Measurements from ENCODE around the gene SORCS3. TPM values are rescaled to one million over a fixed set of nuclear protein-coding genes. Genes with fewer than 3 reads are reported as not detected.

Gene SORCS3
- total and polyA plus RNA-seq, 4 donors, result 0.14 TPM; not detected in 3

DNA sequence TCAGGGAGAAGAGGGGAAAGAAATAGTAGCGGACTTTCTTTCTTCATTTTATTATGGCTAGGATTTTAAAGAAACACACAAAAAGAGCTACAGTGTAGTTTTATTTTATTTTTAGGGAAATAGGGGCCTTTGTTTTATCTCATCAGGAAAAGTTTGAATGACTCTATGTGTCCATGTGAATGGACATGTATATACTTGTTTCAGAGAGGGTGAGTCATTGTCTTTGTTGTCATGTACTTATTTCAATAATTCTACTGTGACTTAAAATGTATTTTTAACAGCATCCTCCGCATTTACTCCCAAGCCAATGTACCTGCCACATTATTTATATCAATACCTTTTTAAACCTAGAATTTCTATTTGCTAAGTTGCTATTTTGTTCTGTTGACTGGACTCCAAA, 569.5 kb downstream of the SORCS3 start:
- ATAC-seq (ENCODE audit: insufficient read depth, low FRiP score), result no peak
- TF ChIP-seq, protein P1, sequence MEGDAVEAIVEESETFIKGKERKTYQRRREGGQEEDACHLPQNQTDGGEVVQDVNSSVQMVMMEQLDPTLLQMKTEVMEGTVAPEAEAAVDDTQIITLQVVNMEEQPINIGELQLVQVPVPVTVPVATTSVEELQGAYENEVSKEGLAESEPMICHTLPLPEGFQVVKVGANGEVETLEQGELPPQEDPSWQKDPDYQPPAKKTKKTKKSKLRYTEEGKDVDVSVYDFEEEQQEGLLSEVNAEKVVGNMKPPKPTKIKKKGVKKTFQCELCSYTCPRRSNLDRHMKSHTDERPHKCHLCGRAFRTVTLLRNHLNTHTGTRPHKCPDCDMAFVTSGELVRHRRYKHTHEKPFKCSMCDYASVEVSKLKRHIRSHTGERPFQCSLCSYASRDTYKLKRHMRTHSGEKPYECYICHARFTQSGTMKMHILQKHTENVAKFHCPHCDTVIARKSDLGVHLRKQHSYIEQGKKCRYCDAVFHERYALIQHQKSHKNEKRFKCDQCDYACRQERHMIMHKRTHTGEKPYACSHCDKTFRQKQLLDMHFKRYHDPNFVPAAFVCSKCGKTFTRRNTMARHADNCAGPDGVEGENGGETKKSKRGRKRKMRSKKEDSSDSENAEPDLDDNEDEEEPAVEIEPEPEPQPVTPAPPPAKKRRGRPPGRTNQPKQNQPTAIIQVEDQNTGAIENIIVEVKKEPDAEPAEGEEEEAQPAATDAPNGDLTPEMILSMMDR (IDR thresholded peaks at IDR 0.05; ENCODE audit: control extremely low read depth, extremely low read depth), result no peak
- no peaks in the 10 kb centered on the region for H3K36me3 ChIP-seq (ENCODE audit: control insufficient read depth in 4 of 4, insufficient read depth in 4 of 4, low read length in 4 of 4)

DNA sequence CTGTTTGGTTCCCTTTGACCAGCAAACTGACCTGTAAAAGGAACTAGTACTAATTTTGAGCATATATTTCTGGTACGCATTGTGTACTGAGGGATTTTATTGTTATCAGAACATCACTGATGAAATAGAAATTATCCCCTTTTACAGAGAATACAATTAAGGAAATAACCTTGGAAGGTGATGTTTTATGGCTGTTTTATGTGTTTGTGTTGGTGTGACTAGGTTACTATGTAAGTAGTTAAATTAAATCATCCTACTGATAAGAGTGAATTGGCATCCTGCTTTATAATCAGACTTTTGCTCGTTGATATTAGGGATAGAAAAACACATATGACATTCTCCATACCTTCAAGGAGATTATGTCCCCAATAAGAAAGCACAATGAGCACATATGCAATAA, 596.6 kb downstream of the SORCS3 start:
- Histone ChIP-seq H3K4me1 (ENCODE audit: control insufficient read depth in 5 of 5, insufficient read depth in 5 of 5, low read length in 5 of 5) (no peaks in the 10 kb centered on the region), H3K9ac (ENCODE audit: insufficient read depth in 1 of 2, low read length in 2 of 2) (no peak overlapping the region), H3K36me3 (ENCODE audit: control insufficient read depth in 4 of 4, insufficient read depth in 4 of 4, low read length in 4 of 4) (no peaks in the 10 kb centered on the region), H3K27ac (ENCODE audit: low read depth in 1 of 2, low read length in 1 of 2) (no peak overlapping the region), H3K4me3 (no peak overlapping the region), H3K27me3 (ENCODE audit: control insufficient read depth in 3 of 3, insufficient read depth in 3 of 3, low read length in 2 of 3) (no peaks in the 10 kb centered on the region), H3K9me3 (ENCODE audit: control insufficient read depth in 4 of 4, insufficient read depth in 3 of 4, low read length in 3 of 4) (peaks cover 0 to 3% (median 0%) of the 10 kb centered on the region in 4 donors)
- no peak for ATAC-seq (ENCODE audit: insufficient read depth, low FRiP score)
- TF ChIP-seq, protein P1 (IDR thresholded peaks at IDR 0.05; ENCODE audit: control extremely low read depth, extremely low read depth), result no peak
- 84% methylated on average over 2 of the region's 2 CpGs for WGBS, 2 donors
- DNase-seq, result no peak

More for the DNA sequence above, 569.5 kb downstream of the SORCS3 start:
- no peaks in the 10 kb centered on the region for H3K27me3 ChIP-seq (ENCODE audit: control insufficient read depth in 3 of 3, insufficient read depth in 3 of 3, low read length in 2 of 3)
- DNase-seq, result no peak
- no peak overlapping the region for H3K4me3 ChIP-seq
- H3K27ac ChIP-seq (ENCODE audit: low read depth in 1 of 2, low read length in 1 of 2), result no peak overlapping the region
- H3K9me3 ChIP-seq (ENCODE audit: control insufficient read depth in 4 of 4, insufficient read depth in 3 of 4, low read length in 3 of 4), result peaks cover 0 to 3% (median 0%) of the 10 kb centered on the region in 4 donors
- no peaks in the 10 kb centered on the region for H3K4me1 ChIP-seq (ENCODE audit: control insufficient read depth in 5 of 5, insufficient read depth in 5 of 5, low read length in 5 of 5)
- H3K9ac ChIP-seq (ENCODE audit: insufficient read depth in 1 of 2, low read length in 2 of 2), result no peak overlapping the region
- 92% methylated on average over 2 of the region's 2 CpGs for WGBS, 2 donors

DNA sequence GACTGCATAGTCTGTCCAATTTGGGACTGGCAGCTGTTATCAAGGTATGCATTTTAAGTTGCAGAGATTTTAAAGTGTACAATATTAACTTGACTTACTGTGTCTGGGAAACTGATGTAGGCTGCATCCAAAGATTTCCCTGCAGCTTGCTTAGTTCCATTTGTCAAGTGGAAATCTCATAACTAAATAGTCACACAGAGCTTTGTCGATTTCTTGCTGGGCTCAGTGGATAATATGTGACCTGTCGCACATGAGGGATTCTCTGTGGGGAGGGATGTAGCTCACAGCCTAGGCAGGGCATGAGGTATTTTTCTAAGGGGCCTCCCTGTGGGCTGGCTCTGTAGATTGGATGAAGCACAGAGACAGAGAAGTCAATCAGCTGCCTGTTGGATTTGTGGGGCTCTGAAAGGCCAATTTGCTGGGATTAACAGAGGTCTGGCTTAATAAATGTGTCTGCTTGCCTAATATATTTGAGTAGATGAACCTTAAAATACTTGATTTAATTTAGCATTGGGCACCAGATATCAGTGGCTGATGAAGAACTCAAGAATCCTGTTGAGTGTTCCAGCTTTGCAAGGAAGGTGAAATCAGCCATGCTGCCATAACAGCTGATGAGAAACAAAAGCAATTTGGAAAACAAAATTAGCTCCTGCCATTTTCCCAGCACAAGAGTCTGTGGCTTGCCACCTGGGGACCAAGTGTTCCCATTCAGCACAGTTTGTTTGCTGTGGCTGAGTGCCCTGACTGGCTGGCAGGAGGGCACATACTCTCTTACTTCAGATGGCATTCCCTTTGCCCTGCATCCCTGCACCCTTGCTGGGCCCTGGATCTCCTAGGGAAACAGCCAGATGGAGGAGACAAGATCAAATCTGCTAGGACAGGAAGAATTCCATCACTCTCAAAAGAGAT, 598.5 kb downstream of the SORCS3 start:
- Histone ChIP-seq H3K9me3 (ENCODE audit: control insufficient read depth in 4 of 4, insufficient read depth in 3 of 4, low read length in 3 of 4) (peaks cover 0 to 2% (median 0%) of the 10 kb centered on the region in 4 donors), H3K36me3 (ENCODE audit: control insufficient read depth in 4 of 4, insufficient read depth in 4 of 4, low read length in 4 of 4) (no peaks in the 10 kb centered on the region), H3K4me1 (ENCODE audit: control insufficient read depth in 5 of 5, insufficient read depth in 5 of 5, low read length in 5 of 5) (no peaks in the 10 kb centered on the region), H3K27me3 (ENCODE audit: control insufficient read depth in 3 of 3, insufficient read depth in 3 of 3, low read length in 2 of 3) (no peaks in the 10 kb centered on the region), H3K4me3 (no peak overlapping the region), H3K9ac (ENCODE audit: insufficient read depth in 1 of 2, low read length in 2 of 2) (no peak overlapping the region), H3K27ac (ENCODE audit: low read depth in 1 of 2, low read length in 1 of 2) (no peak overlapping the region)
- no peak for DNase-seq
- ATAC-seq (ENCODE audit: insufficient read depth, low FRiP score), result no peak
- WGBS, 2 donors, result 86 to 90% methylated on average over 2 of the region's 2 CpGs
- TF ChIP-seq, protein P1 (IDR thresholded peaks at IDR 0.05; ENCODE audit: control extremely low read depth, extremely low read depth), result no peak

All from lung (tissue), 12 donors.